ENCODE results near the gene STK33. TPM values are rescaled to one million over a fixed set of nuclear protein-coding genes. Genes with fewer than 3 reads are reported as not detected.

STK33 gene
- total and polyA plus RNA-seq, 2 of the 13 experiments (the other 11 are each of a cell fraction or from before 2014, with no cell fraction given): 2.7 to 12.6 TPM

DNA sequence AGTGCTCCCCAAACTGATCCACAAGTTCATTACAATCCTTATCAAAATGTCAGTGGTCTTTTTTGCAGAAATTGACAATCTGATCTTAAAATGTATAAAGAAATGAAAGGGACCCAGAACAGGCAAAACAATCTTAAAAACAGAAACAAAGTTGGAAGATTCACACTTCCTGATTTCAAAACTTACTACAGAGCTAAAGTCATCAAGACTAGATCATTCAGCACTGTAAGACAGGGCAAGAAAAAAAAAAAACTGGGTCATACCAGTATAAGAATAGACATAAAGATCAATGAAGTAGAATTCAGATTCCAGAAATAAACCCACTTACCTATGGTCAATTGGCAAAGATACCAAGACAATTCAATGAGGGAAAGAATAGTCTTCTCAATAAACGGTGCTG lies 4.5 kb upstream of the STK33 start (continued):
- TF ChIP-seq ZFP90 (CRISPR knock-in tag; IDR thresholded peaks at IDR 0.05; ENCODE audit: borderline replicate concordance): no peak
- TF ChIP-seq, protein P1, sequence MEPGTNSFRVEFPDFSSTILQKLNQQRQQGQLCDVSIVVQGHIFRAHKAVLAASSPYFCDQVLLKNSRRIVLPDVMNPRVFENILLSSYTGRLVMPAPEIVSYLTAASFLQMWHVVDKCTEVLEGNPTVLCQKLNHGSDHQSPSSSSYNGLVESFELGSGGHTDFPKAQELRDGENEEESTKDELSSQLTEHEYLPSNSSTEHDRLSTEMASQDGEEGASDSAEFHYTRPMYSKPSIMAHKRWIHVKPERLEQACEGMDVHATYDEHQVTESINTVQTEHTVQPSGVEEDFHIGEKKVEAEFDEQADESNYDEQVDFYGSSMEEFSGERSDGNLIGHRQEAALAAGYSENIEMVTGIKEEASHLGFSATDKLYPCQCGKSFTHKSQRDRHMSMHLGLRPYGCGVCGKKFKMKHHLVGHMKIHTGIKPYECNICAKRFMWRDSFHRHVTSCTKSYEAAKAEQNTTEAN (CRISPR knock-in tag; conservative IDR thresholded peaks at IDR 0.05): no peak
- TF ChIP-seq, protein P2, sequence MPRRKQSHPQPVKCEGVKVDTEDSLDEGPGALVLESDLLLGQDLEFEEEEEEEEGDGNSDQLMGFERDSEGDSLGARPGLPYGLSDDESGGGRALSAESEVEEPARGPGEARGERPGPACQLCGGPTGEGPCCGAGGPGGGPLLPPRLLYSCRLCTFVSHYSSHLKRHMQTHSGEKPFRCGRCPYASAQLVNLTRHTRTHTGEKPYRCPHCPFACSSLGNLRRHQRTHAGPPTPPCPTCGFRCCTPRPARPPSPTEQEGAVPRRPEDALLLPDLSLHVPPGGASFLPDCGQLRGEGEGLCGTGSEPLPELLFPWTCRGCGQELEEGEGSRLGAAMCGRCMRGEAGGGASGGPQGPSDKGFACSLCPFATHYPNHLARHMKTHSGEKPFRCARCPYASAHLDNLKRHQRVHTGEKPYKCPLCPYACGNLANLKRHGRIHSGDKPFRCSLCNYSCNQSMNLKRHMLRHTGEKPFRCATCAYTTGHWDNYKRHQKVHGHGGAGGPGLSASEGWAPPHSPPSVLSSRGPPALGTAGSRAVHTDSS (CRISPR knock-in tag; conservative IDR thresholded peaks at IDR 0.05): no peak
- no peak for TF ChIP-seq NFYC (CRISPR knock-in tag; IDR thresholded peaks at IDR 0.05)

DNA sequence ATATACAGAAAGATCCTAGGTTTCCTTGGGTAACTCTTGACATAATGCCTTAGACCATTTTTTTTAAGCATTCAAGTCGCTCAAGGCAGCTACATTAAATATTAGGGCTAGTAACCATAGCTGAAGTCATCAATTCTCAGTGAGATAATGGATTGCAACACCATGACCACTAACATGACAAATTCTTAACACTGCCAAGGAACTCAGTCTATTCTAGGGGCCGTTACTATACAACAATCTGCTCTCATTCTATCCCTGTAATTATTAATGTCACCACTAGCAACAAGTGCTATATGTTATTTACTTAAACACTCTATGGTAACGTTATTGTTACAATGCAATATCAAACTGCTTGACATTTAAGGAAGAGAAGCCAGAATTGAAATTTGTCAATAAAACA lies 3.2 kb upstream of the STK33 start:
- Histone ChIP-seq H3K27me3 (ENCODE audit: control insufficient read depth in 1 of 2, insufficient read depth in 2 of 2, low read length in 2 of 2) (no peaks in the 10 kb centered on the region), H3K9ac (ENCODE audit: insufficient read depth, low read depth, low read length) (no peak overlapping the region), H4K20me1 (ENCODE audit: insufficient read depth, low read length) (no peaks in the 10 kb centered on the region), H3K9me3 (ENCODE audit: low read length) (no peaks in the 10 kb centered on the region), H3K79me2 (ENCODE audit: insufficient read depth, low read length) (no peaks in the 10 kb centered on the region), H3K36me3 (replicated peaks in 1 of 2; ENCODE audit: control insufficient read depth in 1 of 2, insufficient read depth in 2 of 2, low read length in 2 of 2) (no peaks in the 10 kb centered on the region), H3K4me3 (replicated peaks in 1 of 3; ENCODE audit: insufficient read depth in 1 of 3, low read depth in 2 of 3, low read length in 3 of 3) (no peak overlapping the region), H3K27ac (ENCODE audit: extremely low read length, insufficient read depth, low read length) (no peak overlapping the region), H2AFZ (ENCODE audit: low read length) (no peak overlapping the region), H3K4me2 (ENCODE audit: low read depth, low read length) (no peak overlapping the region), H3K4me1 (ENCODE audit: insufficient read depth, low read length) (peaks cover 16% of the 10 kb centered on the region)
- in situ Hi-C loops (cut with HindIII; ENCODE audit: extremely low pct_ligation_motif_present, low pct_unique_long_range_greater_than_20kb) (no loop called here), intact Hi-C loops (cut with micrococcal nuclease; ENCODE audit: unreplicated experiment) (no loop called here)
- FAIRE-seq (no peak), DNase-seq (ENCODE audit: low spot score) (no peak), ATAC-seq (no peak)
- TF ChIP-seq CEBPB (IDR thresholded peaks at IDR 0.05; ENCODE audit: borderline replicate concordance, low read depth, low read length): 0 out of 2 replicates have a peak, but pooled peaks have one; percentile 30
- TF ChIP-seq, protein P3, sequence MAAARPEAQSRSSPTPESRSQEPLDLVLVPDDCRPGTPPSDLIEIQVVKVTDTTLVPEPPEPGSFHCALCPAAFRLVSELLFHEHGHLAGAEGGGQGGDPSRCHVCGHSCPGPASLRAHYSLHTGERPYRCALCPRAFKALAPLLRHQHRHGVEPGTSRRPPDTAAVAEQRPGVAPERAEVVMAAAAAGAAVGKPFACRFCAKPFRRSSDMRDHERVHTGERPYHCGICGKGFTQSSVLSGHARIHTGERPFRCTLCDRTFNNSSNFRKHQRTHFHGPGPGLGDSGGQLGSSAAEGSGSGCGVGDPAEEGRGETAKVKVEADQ (CRISPR knock-in tag; IDR thresholded peaks at IDR 0.05; ENCODE audit: borderline replicate concordance): no peak
- BruUV-seq (replicated peaks): no TSS peak
- CTCF ChIA-PET (ENCODE audit: low intra/inter-chr PET ratio, low total read pairs): no interaction called here
- 21% methylated on average over 3 of the region's 3 CpGs for WGBS (ENCODE audit: low lambda C conversion rate)
- POLR2A ChIA-PET: no interaction called here
